Fibroblast of mammary gland (primary cell): ENCODE measurements around the gene MED31.

Experiments used
- DNase-seq: peaks from one replicate; pipeline ENCODE4 v3.0.0-alpha.2; 2010; ENCODE audit warnings: low read depth
- H3K4me3 ChIP-seq: 2 replicates; pipeline ENCODE4 v1.5.1; 2011; ENCODE audit warnings: low read depth, mild to moderate bottlenecking, low read length, moderate library complexity; ENCODE audit not compliant: control insufficient read depth
- CTCF ChIP-seq: conservative IDR thresholded peaks from 2 replicates; pipeline ENCODE4 v1.5.1; 2011; ENCODE audit warnings: low read depth, low read length, inconsistent platforms; ENCODE audit not compliant: control insufficient read depth, insufficient read depth

The MED31 gene

GRCh38 chr17:6679241-6679640, 27.8 kb upstream of the MED31 start:
- no peak for TF ChIP-seq CTCF
- H3K4me3 ChIP-seq: no peak overlapping the region
- DNase-seq: no peak

- no peak for TF ChIP-seq CTCF
- H3K4me3 ChIP-seq: no peak overlapping the region
These were observed 26.5 kb upstream of the MED31 start for GRCh38 chr17:6677946-6678345.

GRCh38 chr17:6677158-6677831, 25.9 kb upstream of the MED31 start:
- no peak for DNase-seq
- no peak overlapping the region for H3K4me3 ChIP-seq
- TF ChIP-seq CTCF: no peak

More at GRCh38 chr17:6677946-6678345, 26.5 kb upstream of the MED31 start:
- DNase-seq: no peak

- H3K4me3 ChIP-seq: no peak overlapping the region
- TF ChIP-seq CTCF: no peak
- no peak for DNase-seq
These were observed 25.4 kb upstream of the MED31 start for GRCh38 chr17:6676802-6677157.

GRCh38 chr17:6675201-6675825, 23.9 kb upstream of the MED31 start:
- no peak overlapping the region for H3K4me3 ChIP-seq
- TF ChIP-seq CTCF: no peak
- no peak for DNase-seq

GRCh38 chr17:6674586-6674985, 23.2 kb upstream of the MED31 start:
- no peak overlapping the region for H3K4me3 ChIP-seq
- no peak for TF ChIP-seq CTCF
- no peak for DNase-seq
